Coronary artery (tissue), 2 donors: ENCODE measurements around the gene ST8SIA5.

Source experiments
- DNase-seq: peaks from one replicate; pipeline ENCODE4 v3.0.0-alpha.2; 2017; ENCODE audit warnings: low spot score
- H3K27ac ChIP-seq, 2 donors: fragments of 200-600 bp; sonication (generic); one replicate each; pipeline ENCODE4 v1.5.1; 2016 to 2019
- H3K4me3 ChIP-seq: fragments of 200-600 bp; sonication (generic); 2 replicates; pipeline ENCODE4 v1.5.1; 2016; ENCODE audit warnings: mild to moderate bottlenecking, moderate library complexity
- CTCF ChIP-seq: fragments of 200-600 bp; sonication (generic); IDR thresholded peaks from one replicate; pipeline ENCODE4 v1.5.1; 2019; ENCODE audit warnings: antibody characterized with exemption

The ST8SIA5 gene

GRCh38 chr18:46676182-46676835 lies 80.5 kb downstream of the ST8SIA5 start:
- no peak for DNase-seq
- Histone ChIP-seq H3K27ac (no peak overlapping the region), H3K4me3 (no peak overlapping the region)
- no peak for TF ChIP-seq CTCF

- DNase-seq: no peak
- Histone ChIP-seq H3K4me3 (no peak overlapping the region), H3K27ac (no peak overlapping the region)
- TF ChIP-seq CTCF: no peak
These were observed 81.7 kb downstream of the ST8SIA5 start for GRCh38 chr18:46675112-46675511.

- DNase-seq: no peak
- TF ChIP-seq CTCF: no peak
- no peak overlapping the region for H3K27ac ChIP-seq
- H3K4me3 ChIP-seq: no peak overlapping the region
These were observed 84.5 kb downstream of the ST8SIA5 start for GRCh38 chr18:46672062-46672970.

GRCh38 chr18:46668694-46669093 lies 88.2 kb downstream of the ST8SIA5 start:
- H3K27ac ChIP-seq: no peak overlapping the region
- DNase-seq: no peak
- TF ChIP-seq CTCF: no peak
- no peak overlapping the region for H3K4me3 ChIP-seq

- no peak for DNase-seq
- Histone ChIP-seq H3K4me3 (no peak overlapping the region), H3K27ac (no peak overlapping the region)
- no peak for TF ChIP-seq CTCF
These were observed 88.7 kb downstream of the ST8SIA5 start for GRCh38 chr18:46668135-46668534.

- DNase-seq: no peak
- no peak overlapping the region for H3K27ac ChIP-seq
- no peak for TF ChIP-seq CTCF
- H3K4me3 ChIP-seq: no peak overlapping the region
These were observed 93.3 kb downstream of the ST8SIA5 start for GRCh38 chr18:46663539-46663938.
